ENCODE data around the gene PSORS1C2. TPM values are rescaled to one million over a fixed set of nuclear protein-coding genes. Genes with fewer than 3 reads are reported as not detected.

The PSORS1C2 gene
- total and polyA plus RNA-seq, 2 donors (not counting 1 experiment from before 2014, with no cell fraction given): not detected

- POLR2A ChIA-PET: no interaction called here
- DNase-seq (no peak), ATAC-seq (ENCODE audit: low read depth) (no peak)
- CTCF ChIA-PET: interaction anchor here (1.0 to 1.5 kb wide), 3 partner anchors 23 to 275 kb away, joined by 3 read pairs; no protein-coding TSS in a partner anchor
- TF ChIP-seq EZH2 (IDR thresholded peaks at IDR 0.05; ENCODE audit: borderline replicate concordance, insufficient read depth, low read depth, low read length, poor library complexity, severe bottlenecking) (no peak), CTCF (IDR thresholded peaks at IDR 0.05) (no peak)
- no peaks in the 10 kb centered on the region for H4K20me1 ChIP-seq (ENCODE audit: control insufficient read depth, insufficient read depth, low read length, poor library complexity, severe bottlenecking)
- Mint-ChIP-seq H3K27ac (no peak overlapping the region), H3K27me3 (no peaks in the 10 kb centered on the region), H3K4me3 (no peak overlapping the region), H3K9me3 (ENCODE audit: insufficient read depth) (no peaks in the 10 kb centered on the region), H3K4me1 (peaks cover 10% of the 10 kb centered on the region)
- H3K9me3 ChIP-seq (ENCODE audit: control extremely low read depth in 1 of 3, control insufficient read depth in 2 of 3, insufficient read depth in 1 of 3, low read length in 2 of 3): no peaks in the 10 kb centered on the region
- H3K27me3 ChIP-seq (replicated peaks in 1 of 4; ENCODE audit: control extremely low read depth in 1 of 4, control insufficient read depth in 3 of 4, insufficient read depth in 4 of 4, low read length in 3 of 4): no peaks in the 10 kb centered on the region
- no peak overlapping the region for H3K9ac ChIP-seq (ENCODE audit: low read length)
- WGBS (ENCODE audit: insufficient coverage): 96% methylated on average over 7 of the region's 10 CpGs
- intact Hi-C loops (cut with micrococcal nuclease): no loop called here
- no peak overlapping the region for H2AFZ ChIP-seq (ENCODE audit: insufficient read depth, low read depth, low read length, poor library complexity, severe bottlenecking)
- peaks cover 0 to 11% of the 10 kb centered on the region in 2 donors for H3K4me1 ChIP-seq (ENCODE audit: control insufficient read depth in 2 of 2, insufficient read depth in 2 of 2, low read length in 2 of 2)
- no peaks in the 10 kb centered on the region for H3K79me2 ChIP-seq (ENCODE audit: control insufficient read depth, insufficient read depth, low read length)
- H3K27ac ChIP-seq (ENCODE audit: low read length in 2 of 2): no peak overlapping the region
- no peak overlapping the region for H3K4me2 ChIP-seq (replicated peaks; ENCODE audit: low read depth, low read length, poor library complexity, severe bottlenecking)
- no peak overlapping the region for H3K4me3 ChIP-seq (ENCODE audit: control extremely low read depth in 1 of 5, extremely low read depth in 1 of 5, insufficient read depth in 1 of 5, low read depth in 2 of 5, low read length in 4 of 5)
- H3K36me3 ChIP-seq (replicated peaks in 1 of 2; ENCODE audit: control extremely low read depth in 1 of 2, control insufficient read depth in 1 of 2, extremely low read depth in 1 of 2, insufficient read depth in 2 of 2, low read length in 1 of 2): no peaks in the 10 kb centered on the region
These were observed 30.4 kb upstream of the PSORS1C2 start for GRCh38 chr6:31169123-31169857.

- H3K27me3 Mint-ChIP-seq: no peaks in the 10 kb centered on the region
- no peaks in the 10 kb centered on the region for H3K27me3 ChIP-seq (replicated peaks in 1 of 4; ENCODE audit: control extremely low read depth in 1 of 4, control insufficient read depth in 3 of 4, insufficient read depth in 4 of 4, low read length in 3 of 4)
- no peak overlapping the region for H2AFZ ChIP-seq (ENCODE audit: insufficient read depth, low read depth, low read length, poor library complexity, severe bottlenecking)
- H3K9ac ChIP-seq (ENCODE audit: low read length): no peak overlapping the region
- TF ChIP-seq EZH2 (IDR thresholded peaks at IDR 0.05; ENCODE audit: borderline replicate concordance, insufficient read depth, low read depth, low read length, poor library complexity, severe bottlenecking) (no peak), CTCF (IDR thresholded peaks at IDR 0.05) (no peak)
- H3K4me2 ChIP-seq (replicated peaks; ENCODE audit: low read depth, low read length, poor library complexity, severe bottlenecking): no peak overlapping the region
- no peaks in the 10 kb centered on the region for H4K20me1 ChIP-seq (ENCODE audit: control insufficient read depth, insufficient read depth, low read length, poor library complexity, severe bottlenecking)
- H3K27ac Mint-ChIP-seq: no peak overlapping the region
- H3K9me3 Mint-ChIP-seq (ENCODE audit: insufficient read depth): no peaks in the 10 kb centered on the region
- H3K79me2 ChIP-seq (ENCODE audit: control insufficient read depth, insufficient read depth, low read length): no peaks in the 10 kb centered on the region
- H3K36me3 ChIP-seq (replicated peaks in 1 of 2; ENCODE audit: control extremely low read depth in 1 of 2, control insufficient read depth in 1 of 2, extremely low read depth in 1 of 2, insufficient read depth in 2 of 2, low read length in 1 of 2): no peaks in the 10 kb centered on the region
- ChIA-PET POLR2A (no interaction called here), CTCF (interaction anchor here (0.6 to 0.7 kb wide), 2 partner anchors 21 to 37 kb away, joined by 3 to 4 read pairs; no protein-coding TSS in a partner anchor)
- WGBS (ENCODE audit: insufficient coverage): 100% methylated on average over 3 of the region's 3 CpGs
- intact Hi-C loops (cut with micrococcal nuclease): no loop called here
- no peak overlapping the region for H3K27ac ChIP-seq (ENCODE audit: low read length in 2 of 2)
- peaks cover 13% of the 10 kb centered on the region for H3K4me1 Mint-ChIP-seq
- no peaks in the 10 kb centered on the region for H3K9me3 ChIP-seq (ENCODE audit: control extremely low read depth in 1 of 3, control insufficient read depth in 2 of 3, insufficient read depth in 1 of 3, low read length in 2 of 3)
- H3K4me3 Mint-ChIP-seq: no peak overlapping the region
- H3K4me3 ChIP-seq (ENCODE audit: control extremely low read depth in 1 of 5, extremely low read depth in 1 of 5, insufficient read depth in 1 of 5, low read depth in 2 of 5, low read length in 4 of 5): no peak overlapping the region
- DNase-seq: no peak
- peaks cover 0 to 11% of the 10 kb centered on the region in 2 donors for H3K4me1 ChIP-seq (ENCODE audit: control insufficient read depth in 2 of 2, insufficient read depth in 2 of 2, low read length in 2 of 2)
- ATAC-seq (ENCODE audit: low read depth): no peak
These were observed 29.7 kb upstream of the PSORS1C2 start for GRCh38 chr6:31168606-31169005.
